Retinal pigment epithelial cell (primary cell): ENCODE results near the gene TAOK2.

Experiments used
- DNase-seq: peaks from one replicate; pipeline ENCODE4 v3.0.0-alpha.2; 2010; ENCODE audit warnings: low read depth
- H3K4me3 ChIP-seq: 2 replicates; pipeline ENCODE4 v1.5.1; 2011; ENCODE audit warnings: mild to moderate bottlenecking, low read length, control low read depth, moderate library complexity
- TF ChIP-seq, protein P1 (sequence below): conservative IDR thresholded peaks from 2 replicates; pipeline ENCODE4 v1.5.1; 2011; ENCODE audit warnings: low read depth, low read length, control low read depth, inconsistent platforms

The TAOK2 gene

DNA sequence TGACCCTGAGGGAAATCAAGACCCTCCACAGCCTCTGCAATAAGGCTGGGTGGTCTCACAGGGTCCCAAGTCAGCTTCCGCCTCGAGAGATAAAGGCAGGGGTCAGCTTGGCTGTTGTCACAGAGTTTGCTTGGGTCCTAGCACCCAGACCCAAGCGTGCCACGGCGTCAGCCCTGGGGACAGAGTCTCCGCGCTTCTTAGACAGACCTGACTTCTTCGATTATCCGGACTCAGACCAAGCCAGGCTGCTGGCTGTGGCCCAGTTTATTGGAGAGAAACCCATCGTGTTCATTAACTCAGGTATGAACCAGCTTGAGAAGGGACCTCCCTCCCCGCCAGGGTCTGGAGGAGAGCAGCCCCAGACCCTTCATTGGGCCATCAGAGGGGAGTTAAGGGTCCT, 49.9 kb downstream of the TAOK2 start:
- H3K4me3 ChIP-seq, result no peak overlapping the region
- no peak for DNase-seq
- TF ChIP-seq, protein P1, sequence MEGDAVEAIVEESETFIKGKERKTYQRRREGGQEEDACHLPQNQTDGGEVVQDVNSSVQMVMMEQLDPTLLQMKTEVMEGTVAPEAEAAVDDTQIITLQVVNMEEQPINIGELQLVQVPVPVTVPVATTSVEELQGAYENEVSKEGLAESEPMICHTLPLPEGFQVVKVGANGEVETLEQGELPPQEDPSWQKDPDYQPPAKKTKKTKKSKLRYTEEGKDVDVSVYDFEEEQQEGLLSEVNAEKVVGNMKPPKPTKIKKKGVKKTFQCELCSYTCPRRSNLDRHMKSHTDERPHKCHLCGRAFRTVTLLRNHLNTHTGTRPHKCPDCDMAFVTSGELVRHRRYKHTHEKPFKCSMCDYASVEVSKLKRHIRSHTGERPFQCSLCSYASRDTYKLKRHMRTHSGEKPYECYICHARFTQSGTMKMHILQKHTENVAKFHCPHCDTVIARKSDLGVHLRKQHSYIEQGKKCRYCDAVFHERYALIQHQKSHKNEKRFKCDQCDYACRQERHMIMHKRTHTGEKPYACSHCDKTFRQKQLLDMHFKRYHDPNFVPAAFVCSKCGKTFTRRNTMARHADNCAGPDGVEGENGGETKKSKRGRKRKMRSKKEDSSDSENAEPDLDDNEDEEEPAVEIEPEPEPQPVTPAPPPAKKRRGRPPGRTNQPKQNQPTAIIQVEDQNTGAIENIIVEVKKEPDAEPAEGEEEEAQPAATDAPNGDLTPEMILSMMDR, result no peak

DNA sequence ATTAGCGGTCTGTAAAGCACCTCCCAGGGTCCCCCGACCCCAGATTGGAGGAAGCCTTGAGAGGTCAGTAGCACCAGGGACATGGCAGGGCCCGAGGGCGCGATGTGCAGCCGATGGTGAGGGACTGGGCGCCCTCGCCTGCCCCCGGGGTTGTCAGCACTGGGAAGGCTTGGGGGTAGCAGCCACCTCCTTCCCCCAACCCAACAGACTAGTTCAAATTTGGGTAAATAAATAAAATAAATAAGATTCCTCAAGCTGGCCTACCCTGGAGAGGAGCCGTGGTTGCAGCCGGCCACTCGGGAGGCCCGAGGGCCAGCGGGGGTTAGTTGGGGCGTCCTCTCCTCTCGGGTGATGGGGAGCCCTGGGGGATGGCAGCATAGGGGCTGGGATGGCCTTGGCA, 50.8 kb downstream of the TAOK2 start:
- TF ChIP-seq, protein P1, result no peak
- DNase-seq, result no peak
- H3K4me3 ChIP-seq, result no peak overlapping the region

DNA sequence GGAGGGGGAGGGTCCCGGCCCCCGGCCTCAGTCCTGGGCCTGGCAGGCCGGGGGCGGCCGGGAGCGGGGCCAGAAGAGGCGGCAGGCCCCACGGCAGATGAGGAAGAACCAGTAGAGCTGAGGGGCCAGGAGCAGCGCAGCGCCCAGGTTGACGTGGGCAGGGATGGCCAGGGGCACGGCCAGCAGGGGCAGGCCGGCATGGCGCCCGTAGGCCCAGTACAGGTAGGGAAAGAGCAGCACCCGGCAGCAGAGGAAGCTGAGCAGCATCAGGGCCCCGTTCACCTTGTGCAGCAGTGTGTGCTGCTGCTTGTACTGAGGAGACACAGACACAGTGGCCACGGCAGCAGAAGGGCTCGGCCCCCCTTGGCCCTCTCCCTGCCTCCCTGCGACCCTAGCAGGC, 51.5 kb downstream of the TAOK2 start:
- no peak for DNase-seq
- TF ChIP-seq, protein P1, result no peak
- no peak overlapping the region for H3K4me3 ChIP-seq

DNA sequence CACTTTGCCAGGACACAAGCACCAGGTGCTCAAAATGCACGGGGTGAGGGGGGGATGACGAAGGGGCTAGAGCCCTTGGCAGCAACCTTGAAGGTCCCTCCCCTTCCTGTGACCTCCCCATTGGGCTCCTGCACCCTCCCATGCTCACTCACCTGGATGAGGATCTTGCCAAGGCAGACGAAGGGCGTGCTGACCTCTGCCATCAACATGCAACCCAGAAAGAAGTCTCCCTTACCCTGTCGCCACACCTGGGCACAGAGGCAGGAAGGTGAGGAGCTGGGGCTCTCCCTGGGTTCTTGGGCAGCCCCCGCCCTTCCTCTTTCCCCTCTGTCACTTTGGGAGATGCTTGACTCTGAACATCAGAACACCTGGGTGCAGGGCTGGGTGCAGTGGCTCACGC, 51.9 kb downstream of the TAOK2 start:
- TF ChIP-seq, protein P1, result no peak
- no peak for DNase-seq
- H3K4me3 ChIP-seq, result no peak overlapping the region

DNA sequence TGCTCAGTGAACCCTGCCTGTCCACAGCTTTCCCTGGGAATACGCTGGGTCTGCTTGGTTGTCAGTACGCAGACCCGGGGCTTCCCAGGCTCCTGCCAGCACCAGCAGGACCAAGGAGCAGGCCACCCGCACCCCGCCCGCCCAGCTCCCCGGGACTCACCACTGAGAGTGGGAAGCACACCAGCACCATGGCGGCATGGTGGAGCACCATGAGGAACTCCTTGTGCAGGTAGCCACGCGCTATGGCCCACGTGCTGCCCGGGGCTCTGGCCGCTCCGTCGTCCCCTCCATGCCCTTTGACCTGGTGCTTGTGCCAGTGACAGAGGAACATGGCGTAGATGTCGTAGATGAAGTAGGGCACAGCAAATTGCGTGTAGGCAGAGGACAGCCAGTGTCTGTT, 52.8 kb downstream of the TAOK2 start:
- H3K4me3 ChIP-seq, result no peak overlapping the region
- TF ChIP-seq, protein P1, result no peak
- no peak for DNase-seq

DNA sequence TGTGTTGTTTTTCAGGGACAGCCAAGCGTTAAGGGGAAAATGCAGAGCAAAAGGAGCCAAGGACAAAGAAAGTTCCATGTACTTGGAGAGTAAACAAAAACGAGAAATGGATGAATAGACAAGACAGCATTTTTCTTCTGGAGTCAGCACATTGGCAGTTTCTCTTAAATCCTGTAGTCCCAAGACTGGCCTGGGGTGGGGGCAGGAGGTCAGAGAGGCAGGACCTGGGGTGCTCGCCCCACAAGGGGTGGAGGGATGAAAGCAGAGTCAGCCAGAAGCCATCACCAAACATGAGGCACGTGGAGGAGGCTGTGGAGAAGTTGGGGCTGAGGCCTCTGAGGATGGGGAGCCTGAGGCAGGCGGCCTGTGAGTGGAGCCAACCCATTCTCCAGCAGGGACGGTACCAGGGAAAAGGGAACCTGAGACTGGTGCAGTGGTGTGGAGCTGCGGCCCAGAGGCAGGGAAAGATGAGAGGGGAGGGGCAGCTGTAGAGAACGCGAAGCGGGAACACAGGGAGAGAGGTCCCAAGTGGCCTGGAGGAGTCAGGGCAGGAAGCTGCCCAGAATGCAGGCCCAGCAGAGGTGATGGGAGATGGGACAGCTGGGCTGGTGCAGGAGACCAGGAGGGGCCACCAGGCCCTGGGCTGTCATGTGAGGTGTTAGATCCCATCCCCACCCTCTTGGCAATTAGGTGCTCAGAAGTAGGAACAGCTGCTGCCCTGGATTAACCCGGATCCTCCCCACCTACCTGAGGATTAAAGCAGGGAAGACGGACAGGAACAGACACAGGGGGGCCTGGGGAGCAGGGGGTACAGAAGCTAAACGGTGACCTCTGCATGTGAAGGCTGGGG, 54.1 kb downstream of the TAOK2 start:
- H3K4me3 ChIP-seq, result no peak overlapping the region
- TF ChIP-seq, protein P1, result no peak
- DNase-seq, result no peak

DNA sequence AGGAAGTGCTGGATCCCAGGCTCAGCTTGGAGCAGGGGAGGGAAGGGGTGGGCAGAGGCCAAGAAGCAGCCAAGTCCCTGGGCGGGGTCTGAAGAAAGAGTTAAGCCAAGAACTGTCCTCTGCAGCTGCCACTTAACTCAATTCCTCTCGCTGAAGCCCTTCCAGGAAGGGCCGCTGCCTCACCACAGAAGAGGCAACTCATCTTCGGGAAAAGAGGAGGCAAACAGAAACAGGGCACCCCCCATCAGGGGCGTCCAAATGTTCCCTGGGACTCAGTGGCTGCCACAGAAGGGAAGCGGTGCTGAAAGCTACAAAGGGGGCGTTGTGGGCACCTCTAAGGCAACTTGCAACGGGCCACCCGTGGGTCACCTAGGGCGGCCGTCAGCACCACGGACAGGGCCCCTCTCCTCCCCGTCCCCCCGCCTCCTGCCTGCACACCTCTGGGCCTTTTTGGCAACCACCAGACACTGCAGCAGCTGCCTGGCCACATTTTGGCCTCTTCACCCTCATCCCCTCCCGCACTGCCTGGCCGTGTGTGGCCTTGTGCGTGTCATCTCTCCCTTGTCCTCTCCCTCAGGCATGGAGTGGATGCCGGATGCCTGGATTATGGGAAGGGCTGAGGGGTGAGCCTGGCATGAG, 54.9 kb downstream of the TAOK2 start:
- no peak for DNase-seq
- TF ChIP-seq, protein P1, result no peak
- no peak overlapping the region for H3K4me3 ChIP-seq
